Heart right ventricle (tissue), 16 donors: Measurements from ENCODE around the gene CERS1. TPM values are rescaled to one million over a fixed set of nuclear protein-coding genes. Genes with fewer than 3 reads are reported as not detected.

Experiments
- ATAC-seq, 8 donors: fragments of 200-7000 bp; cut with Tn5 transposase; one replicate each; pipeline ENCODE4 v1.9.1; 2020; ENCODE audit warnings: mild to moderate bottlenecking in 8 of 8, moderate library complexity in 8 of 8, moderate number of reproducible peaks in 1 of 8
- DNase-seq, 2 donors: peaks; one replicate each; pipeline ENCODE4 v3.0.0-alpha.2; 2020
- H3K27ac ChIP-seq, 10 donors: fragments of 200-600 bp; sonication (generic) in 2 of 10; one replicate each; pipeline versions ENCODE4 v1.5.0 to v1.8.0; 2020 to 2022; ENCODE audit warnings: mild to moderate bottlenecking in 3 of 10
- H3K27me3 ChIP-seq, 7 donors: fragments of 200-600 bp; one replicate each; pipeline ENCODE4 v1.8.0; 2021 to 2022; ENCODE audit warnings: mild to moderate bottlenecking in 2 of 7
- H3K36me3 ChIP-seq, 9 donors: fragments of 200-600 bp; sonication (generic) in 1 of 9; one replicate each; pipeline versions ENCODE4 v1.5.0 to v1.8.0; 2020 to 2022; ENCODE audit warnings: mild to moderate bottlenecking in 2 of 9
- H3K4me1 ChIP-seq, 9 donors: fragments of 200-600 bp; sonication (generic) in 1 of 9; one replicate each; pipeline versions ENCODE4 v1.5.0 to v1.8.0; 2020 to 2022; ENCODE audit warnings: mild to moderate bottlenecking in 4 of 9
- H3K4me3 ChIP-seq, 10 donors: fragments of 200-600 bp; sonication (generic) in 2 of 10; one replicate each; pipeline versions ENCODE4 v1.5.0 to v1.8.0; 2020 to 2022; ENCODE audit warnings: mild to moderate bottlenecking in 7 of 10, moderate library complexity in 2 of 10
- H3K9me3 ChIP-seq, 11 donors: fragments of 200-600 bp in 10 of 11; sonication (generic) in 2 of 11; one replicate each; pipeline versions ENCODE4 v1.5.0 to v1.8.0; 2013 to 2022; ENCODE audit warnings: mild to moderate bottlenecking in 2 of 11, control low read depth in 1 of 11, moderate library complexity in 1 of 11
- WGBS, 2 donors: extraction: QIAGEN DNeasy Blood & Tissue Kit; methylation state at CpG; one replicate each; pipeline ENCODE4 v1.1.7; 2013; ENCODE audit warnings: inconsistent platforms in 1 of 2; 5-methylcytosine and 5-hydroxymethylcytosine counted together
- intact Hi-C, 10 donors: fragments of 100-400 bp; cut with DNase I; formaldehyde crosslinking; loops; one replicate each; pipeline versions ENCODE4 v1.11.1 to v1.14.2; 2022
- polyA plus RNA-seq, 2 donors: library from polyadenylated mRNA; stranded (reverse); fragments of 200-250 nt; gene quantifications; one replicate each; pipeline ENCODE4 v1.2.3, GENCODE V29; 2013
- total RNA-seq, 10 donors: library from RNA; stranded (reverse); fragmentation: NEBNext Ultra II Directional in 3 of 10; extraction: Animal tissue kit (Norgen Biotek cat#: 25700) in 3 of 10; gene quantifications; one replicate each; pipeline versions ENCODE4 v1.2.1 to v1.2.4, GENCODE V29; 2021 to 2023
- TF ChIP-seq, protein P1 (sequence below), 9 donors: fragments of 200-600 bp; sonication (generic) in 2 of 9; IDR thresholded peaks; one replicate each; pipeline versions ENCODE4 v1.5.0 to v1.8.0; 2021 to 2022; ENCODE audit warnings: antibody characterized with exemption in 9 of 9, mild to moderate bottlenecking in 5 of 9, moderate library complexity in 1 of 9
- donor health status: Arrhythmogenic right ventricular cardiomyopathy.
- donor health status: ischemic (EF 13 %, LVEDD 7.1; RV severe dilation, severe dysfunction).
- donor health status: healthy with polysubstance abuse.
- donor health status: DM: no; HTN: yes; CAD: no.
- donor health status: DM: no; HTN: no; CAD: no.
- donor health status: ischemic (EF 25% LVEDD 6.9; RV normal size, moderate dysfunction).
- donor health status: ischemic (EF 25% LVEDD 5.7; RV mildly dilated, moderate dysfunction).
- donor health status: healthy.
- donor health status: DM: yes; HTN: yes; CAD: no.
- donor health status: Ischemic cardiomyopathy.
- donor health status: ischemic (EF 35%, LVEDD 5.7; RV mildly dilated, moderate dysfunction).
- donor health status: nonischemic (EF 11% LVEDD 7.7; RV severe dilation, severe dysfunction).
- donor health status: DM: yes; HTN: yes; CAD: no.
- donor health status: PGD.
- donor health status: ischemic (EF 29% LVEDD 5.4; RV normal size, mild dysfunction).
- donor health status: nonischemic (EF 23%, LVEDD 6.1; RV moderate dilation, normal function).

The CERS1 gene
- total and polyA plus RNA-seq, 12 donors, result 0.37 to 3.3 (median 1.0) TPM

DNA sequence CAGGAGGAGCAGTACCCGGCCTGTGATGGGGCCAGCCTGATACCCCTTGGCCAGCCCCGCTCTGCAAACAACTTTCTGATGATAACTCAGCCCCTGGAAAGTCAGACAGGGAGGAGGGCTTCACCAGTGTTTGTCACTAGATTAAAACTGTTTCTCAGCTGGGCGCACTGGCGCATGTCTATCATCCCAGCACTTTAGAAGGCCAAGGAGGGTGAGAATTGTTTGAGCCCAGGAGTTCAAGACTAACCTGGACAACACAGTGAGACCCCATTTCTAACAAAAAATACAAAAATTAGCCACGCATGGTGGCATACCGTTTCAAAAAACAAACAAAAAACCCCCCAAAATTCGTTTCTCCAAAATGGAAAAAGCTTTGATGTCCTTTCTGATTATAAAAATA is 5.5 kb upstream of the CERS1 start:
- TF ChIP-seq, protein P1, sequence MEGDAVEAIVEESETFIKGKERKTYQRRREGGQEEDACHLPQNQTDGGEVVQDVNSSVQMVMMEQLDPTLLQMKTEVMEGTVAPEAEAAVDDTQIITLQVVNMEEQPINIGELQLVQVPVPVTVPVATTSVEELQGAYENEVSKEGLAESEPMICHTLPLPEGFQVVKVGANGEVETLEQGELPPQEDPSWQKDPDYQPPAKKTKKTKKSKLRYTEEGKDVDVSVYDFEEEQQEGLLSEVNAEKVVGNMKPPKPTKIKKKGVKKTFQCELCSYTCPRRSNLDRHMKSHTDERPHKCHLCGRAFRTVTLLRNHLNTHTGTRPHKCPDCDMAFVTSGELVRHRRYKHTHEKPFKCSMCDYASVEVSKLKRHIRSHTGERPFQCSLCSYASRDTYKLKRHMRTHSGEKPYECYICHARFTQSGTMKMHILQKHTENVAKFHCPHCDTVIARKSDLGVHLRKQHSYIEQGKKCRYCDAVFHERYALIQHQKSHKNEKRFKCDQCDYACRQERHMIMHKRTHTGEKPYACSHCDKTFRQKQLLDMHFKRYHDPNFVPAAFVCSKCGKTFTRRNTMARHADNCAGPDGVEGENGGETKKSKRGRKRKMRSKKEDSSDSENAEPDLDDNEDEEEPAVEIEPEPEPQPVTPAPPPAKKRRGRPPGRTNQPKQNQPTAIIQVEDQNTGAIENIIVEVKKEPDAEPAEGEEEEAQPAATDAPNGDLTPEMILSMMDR (IDR thresholded peaks at IDR 0.05), result no peak
- Histone ChIP-seq H3K27ac (no peak overlapping the region), H3K9me3 (no peaks in the 10 kb centered on the region), H3K36me3 (peaks cover 0 to 72% (median 14%) of the 10 kb centered on the region in 9 donors), H3K4me1 (peaks cover 0 to 10% (median 0%) of the 10 kb centered on the region in 9 donors), H3K27me3 (peaks cover 0 to 8% (median under 1%) of the 10 kb centered on the region in 7 donors), H3K4me3 (no peak overlapping the region)
- ATAC-seq (no peak), DNase-seq (no peak)
- intact Hi-C loops, result no loop called here
- 88 to 96% methylated on average over 7 of the region's 7 CpGs for WGBS, 2 donors

DNA sequence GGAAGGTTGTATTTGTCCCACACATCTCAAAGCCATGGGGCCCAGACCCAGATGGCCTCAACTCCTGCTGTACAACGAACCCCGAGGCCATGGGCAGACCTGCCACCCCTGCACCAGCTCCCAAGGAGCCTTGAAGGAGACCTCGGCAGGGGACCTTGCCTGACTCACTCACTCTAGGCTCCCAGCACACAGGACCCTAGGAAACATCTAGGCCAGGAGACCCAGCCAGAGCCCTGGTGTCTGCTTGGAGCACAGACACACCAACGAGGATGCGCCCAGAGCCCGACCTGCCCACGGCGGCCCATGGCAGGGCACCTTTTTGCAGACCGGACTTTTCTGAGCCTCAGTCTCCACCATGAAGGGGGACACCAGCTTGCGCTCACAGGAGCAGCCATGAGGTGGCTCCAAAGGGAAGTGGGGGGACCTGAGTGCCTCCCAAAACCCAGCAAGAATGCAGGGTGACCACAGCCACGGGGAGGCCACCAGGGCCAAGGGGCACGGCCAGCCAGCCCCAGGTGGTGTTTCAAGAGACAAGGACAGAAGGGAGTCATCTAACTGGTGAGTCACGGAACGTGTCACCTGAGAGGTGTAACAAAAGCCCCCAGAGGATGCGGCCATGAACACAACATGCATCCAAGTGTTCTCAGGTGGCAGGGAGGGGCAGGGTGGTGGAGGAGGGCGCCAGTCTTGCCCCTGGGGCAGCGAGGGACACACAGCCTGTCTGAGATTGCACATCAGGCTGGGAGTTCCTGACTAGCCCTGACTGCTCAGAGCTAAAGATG is 4.9 kb upstream of the CERS1 start:
- peaks cover 0 to 13% (median 0%) of the 10 kb centered on the region in 9 donors for H3K4me1 ChIP-seq
- TF ChIP-seq, protein P1 (IDR thresholded peaks at IDR 0.05), result no peak
- peaks cover 0 to 12% (median 4%) of the 10 kb centered on the region in 7 donors for H3K27me3 ChIP-seq
- no peak overlapping the region for H3K27ac ChIP-seq
- H3K4me3 ChIP-seq, result no peak overlapping the region
- H3K9me3 ChIP-seq, result no peaks in the 10 kb centered on the region
- intact Hi-C loops, result no loop called here
- 90 to 95% methylated on average over 17 of the region's 17 CpGs for WGBS, 2 donors
- DNase-seq (no peak), ATAC-seq (no peak)
- peaks cover 0 to 66% (median 14%) of the 10 kb centered on the region in 9 donors for H3K36me3 ChIP-seq

DNA sequence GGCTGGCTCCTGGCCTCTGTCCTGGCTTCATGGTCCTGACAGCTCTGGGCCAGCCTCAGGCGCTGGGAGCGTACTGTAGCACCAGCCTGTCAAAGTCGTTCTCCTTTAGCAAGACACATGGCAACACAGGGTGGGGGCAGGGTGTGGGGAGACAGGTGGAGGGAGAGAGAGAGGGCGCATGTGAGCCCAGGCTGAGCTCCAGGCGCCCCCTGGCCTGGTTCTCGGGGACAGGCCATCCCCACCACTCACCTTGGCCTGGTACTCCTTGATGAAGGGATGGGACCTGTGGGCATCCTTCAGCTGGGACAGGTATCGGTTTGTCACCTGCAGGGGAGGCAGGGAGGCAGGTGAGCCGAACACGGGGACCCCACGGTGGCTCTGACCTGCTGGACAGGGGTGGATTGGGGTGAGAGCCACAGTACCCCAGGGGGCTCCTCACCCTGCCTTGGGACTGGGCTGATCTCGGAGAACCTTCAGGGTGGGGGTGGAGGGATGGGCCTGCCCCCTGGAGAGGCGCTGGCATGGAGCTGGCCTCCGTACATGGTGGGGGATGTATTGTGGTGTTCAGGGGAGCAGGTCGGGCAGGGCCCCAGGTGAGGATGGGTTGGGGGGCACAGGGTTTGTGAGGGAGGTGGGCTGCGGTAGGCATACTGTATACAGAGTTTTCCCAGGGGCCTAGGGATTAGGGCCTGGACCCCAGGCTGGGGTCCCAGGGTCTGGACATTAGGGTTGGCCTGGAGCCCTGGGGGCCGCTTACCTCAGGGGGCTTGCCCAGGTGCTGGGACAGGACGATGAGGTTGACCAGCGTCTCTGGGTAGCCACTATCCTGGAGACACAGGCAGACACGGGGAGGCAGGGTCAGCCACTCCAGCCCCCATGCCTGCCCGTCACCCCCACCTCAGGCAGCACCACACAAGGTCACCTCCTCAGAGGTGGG is 3.9 kb upstream of the CERS1 start:
- H3K4me1 ChIP-seq, result peaks cover 0 to 20% (median 7%) of the 10 kb centered on the region in 9 donors
- H3K9me3 ChIP-seq, result no peaks in the 10 kb centered on the region
- no peak overlapping the region for H3K27ac ChIP-seq
- DNase-seq (no peak), ATAC-seq (no peak)
- TF ChIP-seq, protein P1 (IDR thresholded peaks at IDR 0.05), result no peak
- H3K27me3 ChIP-seq, result peaks cover 0 to 21% (median 11%) of the 10 kb centered on the region in 7 donors
- H3K4me3 ChIP-seq, result no peak overlapping the region
- peaks cover 0 to 56% (median 14%) of the 10 kb centered on the region in 9 donors for H3K36me3 ChIP-seq
- intact Hi-C loops, result loop anchor here in 1 of 10 donors (10.0 kb wide), 1 partner anchor 85 kb away; no protein-coding TSS in a partner anchor
- 90 to 92% methylated on average over 20 of the region's 20 CpGs for WGBS, 2 donors
